CD14-positive monocyte (primary cell): ENCODE data around the gene RUFY2. TPM values are rescaled to one million over a fixed set of nuclear protein-coding genes. Genes with fewer than 3 reads are reported as not detected.

Experiments used
- DNase-seq, 3 donors: peaks; one replicate each; pipeline ENCODE4 v3.0.0-alpha.2; 2011 to 2022
- H2AFZ ChIP-seq: 2 replicates; pipeline ENCODE4 v1.6.0; 2012; ENCODE audit warnings: mild to moderate bottlenecking, low read depth, low read length, inconsistent platforms; ENCODE audit not compliant: insufficient read depth, poor library complexity, severe bottlenecking
- H3K27ac ChIP-seq, 2 donors: 1 replicate in 1 of 2; 2 replicates in 1 of 2; pipeline ENCODE4 v1.5.1; 2012 to 2013; ENCODE audit warnings: low read length in 2 of 2, control low read depth in 1 of 2, inconsistent platforms in 1 of 2, low read depth in 1 of 2, mild to moderate bottlenecking in 1 of 2
- H3K27me3 ChIP-seq, 2 donors: one replicate each; pipeline versions ENCODE4 v1.6.0 to v1.6.1; 2011 to 2013; ENCODE audit warnings: low read length in 2 of 2; ENCODE audit not compliant: control insufficient read depth in 2 of 2, insufficient read depth in 2 of 2
- H3K36me3 ChIP-seq, 2 donors: replicated peaks in 1 of 2; 1 replicate in 1 of 2; 2 replicates in 1 of 2; pipeline versions ENCODE4 v1.5.1 to v1.6.1; 2012 to 2013; ENCODE audit warnings: low read length in 2 of 2, control low read depth in 1 of 2, inconsistent platforms in 1 of 2, mild to moderate bottlenecking in 1 of 2; ENCODE audit not compliant: insufficient read depth in 2 of 2, control insufficient read depth in 1 of 2
- H3K4me1 ChIP-seq, 2 donors: 1 replicate in 1 of 2; 2 replicates in 1 of 2; pipeline versions ENCODE4 v1.5.1 to v1.6.1; 2012 to 2013; ENCODE audit warnings: low read length in 2 of 2, control low read depth in 1 of 2, inconsistent platforms in 1 of 2, mild to moderate bottlenecking in 1 of 2, moderate library complexity in 1 of 2; ENCODE audit not compliant: insufficient read depth in 2 of 2, control insufficient read depth in 1 of 2
- H3K4me2 ChIP-seq: replicated peaks from 2 replicates; pipeline ENCODE3; 2012; ENCODE audit warnings: low read length, moderate library complexity, mild to moderate bottlenecking; ENCODE audit not compliant: poor library complexity, severe bottlenecking; ENCODE audit errors: extremely low read depth
- H3K4me3 ChIP-seq, 3 experiments: fragments of 200-600 bp in 1 of 3; sonication (generic) in 1 of 3; replicated peaks in 1 of 3; 1 replicate in 2 of 3; 2 replicates in 1 of 3; pipeline ENCODE4 v1.5.1; 2011 to 2013; ENCODE audit warnings: low read length in 3 of 3, mild to moderate bottlenecking in 3 of 3, control low read depth in 2 of 3, low read depth in 2 of 3, inconsistent platforms in 1 of 3, moderate library complexity in 1 of 3
- H3K79me2 ChIP-seq: 2 replicates; pipeline ENCODE4 v1.6.0; 2012; ENCODE audit warnings: mild to moderate bottlenecking, control low read depth, inconsistent platforms, low read length, moderate library complexity; ENCODE audit not compliant: insufficient read depth
- H3K9ac ChIP-seq: 2 replicates; pipeline ENCODE4 v1.6.0; 2017; ENCODE audit warnings: low read length, mild to moderate bottlenecking; ENCODE audit not compliant: insufficient read depth, poor library complexity, severe bottlenecking
- H3K9me3 ChIP-seq, 2 donors: replicated peaks in 1 of 2; 1 replicate in 1 of 2; 2 replicates in 1 of 2; pipeline versions ENCODE4 v1.5.1 to v1.6.1; 2012 to 2013; ENCODE audit warnings: low read length in 2 of 2, control low read depth in 1 of 2; ENCODE audit not compliant: control insufficient read depth in 1 of 2, insufficient read depth in 1 of 2
- H4K20me1 ChIP-seq: 2 replicates; pipeline ENCODE4 v1.6.0; 2012; ENCODE audit warnings: mild to moderate bottlenecking, low read length, control low read depth, moderate library complexity; ENCODE audit not compliant: insufficient read depth
- H3K27ac Mint-ChIP-seq, 7 donors: one replicate each; pipeline ENCODE4 v1.8.0; 2020; ENCODE audit warnings: mild to moderate bottlenecking in 7 of 7, mixed read lengths in 7 of 7, moderate library complexity in 6 of 7, inconsistent platforms in 2 of 7
- H3K27me3 Mint-ChIP-seq, 3 donors: one replicate each; pipeline ENCODE4 v1.8.0; 2021 to 2022; ENCODE audit warnings: low read depth in 3 of 3, mild to moderate bottlenecking in 3 of 3, mixed read lengths in 3 of 3, moderate library complexity in 3 of 3, inconsistent platforms in 1 of 3
- H3K36me3 Mint-ChIP-seq, 2 donors: one replicate each; pipeline ENCODE4 v1.8.0; 2020; ENCODE audit warnings: mixed read lengths in 2 of 2, inconsistent platforms in 1 of 2, mild to moderate bottlenecking in 1 of 2
- H3K4me1 Mint-ChIP-seq: one replicate; pipeline ENCODE4 v1.8.0; 2020; ENCODE audit warnings: mild to moderate bottlenecking, mixed read lengths
- H3K4me3 Mint-ChIP-seq, 2 donors: one replicate each; pipeline ENCODE4 v1.8.0; 2020; ENCODE audit warnings: mild to moderate bottlenecking in 2 of 2, mixed read lengths in 2 of 2, moderate library complexity in 1 of 2
- H3K9me3 Mint-ChIP-seq, 7 donors: one replicate each; pipeline ENCODE4 v1.8.0; 2020 to 2022; ENCODE audit warnings: mixed read lengths in 7 of 7, mild to moderate bottlenecking in 6 of 7, moderate library complexity in 6 of 7, inconsistent platforms in 2 of 7
- CTCF ChIP-seq: fragments of 200-600 bp; IDR thresholded peaks from one replicate; pipeline ENCODE4 v1.8.0; 2022; ENCODE audit warnings: antibody characterized with exemption, mild to moderate bottlenecking
- WGBS: methylation state at CpG from one replicate; pipeline ENCODE4 v1.1.5; 2013; ENCODE audit warnings: missing lambda C conversion rate; ENCODE audit not compliant: insufficient coverage; 5-methylcytosine and 5-hydroxymethylcytosine counted together
- intact Hi-C, 2 donors: fragments of 100-400 bp; cut with micrococcal nuclease; formaldehyde crosslinking; loops; one replicate each; pipeline versions ENCODE4 v1.15.0 to v1.15.1; 2023
- polyA plus RNA-seq, 3 donors: library from polyadenylated mRNA; depleted of rRNA in 1 of 3; unstranded in 2 of 3; stranded (reverse) in 1 of 3; fragments of 300-500 nt in 2 of 3; fragments of >200 nt in 1 of 3; fragmentation: Illumina TruSeq in 2 of 3; gene quantifications; 1 replicate in 2 of 3; 2 replicates in 1 of 3; pipeline ENCODE4 v1.2.3, GENCODE V29; 2012 to 2021

RUFY2 gene
- polyA plus RNA-seq, 3 donors = 2.8 to 3.9 (median 3.3) TPM

DNA sequence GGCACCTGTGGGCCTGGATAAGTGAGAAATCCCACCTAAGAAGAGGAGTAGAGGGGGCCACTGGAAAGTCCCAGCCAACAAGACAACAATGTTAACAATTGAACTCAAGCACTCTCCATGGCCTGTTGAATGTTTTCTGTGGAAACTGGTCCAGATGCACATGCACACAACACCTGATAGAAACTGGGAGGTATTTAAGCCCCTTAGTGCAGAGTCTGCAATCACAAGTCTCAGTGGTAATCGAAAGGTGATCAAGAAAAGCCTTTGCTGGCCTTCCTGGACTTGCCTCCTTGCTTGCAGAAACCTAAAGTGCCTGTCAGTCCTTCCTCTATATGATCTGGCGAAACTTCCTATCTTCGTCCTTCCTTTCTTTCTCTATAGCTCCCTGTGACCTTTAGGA lies 105.8 kb downstream of the RUFY2 start:
- Histone ChIP-seq H3K9ac (no peak overlapping the region), H3K4me3 (peak overlapping the region in 1 of 3 experiments; percentile 20), H3K27ac (peak overlapping the region; percentile 22 to 77), H3K79me2 (no peaks in the 10 kb centered on the region), H2AFZ (peak overlapping the region; percentile 68), H3K4me2 (peak overlapping the region; percentile 63), H4K20me1 (no peaks in the 10 kb centered on the region), H3K4me1 (peaks cover 25 to 26% of the 10 kb centered on the region in 2 donors), H3K27me3 (no peaks in the 10 kb centered on the region), H3K9me3 (no peaks in the 10 kb centered on the region), H3K36me3 (no peaks in the 10 kb centered on the region)
- intact Hi-C loops = loop anchor here (5.0 kb wide), 1 partner anchor 89 kb away; no protein-coding TSS in a partner anchor
- Mint-ChIP-seq H3K27ac (peak overlapping the region in 6 of 7 donors; percentile 46 to 88 (median 86)), H3K4me3 (peak overlapping the region; percentile 12 to 65), H3K36me3 (peaks cover 0 to 2% of the 10 kb centered on the region in 2 donors), H3K9me3 (no peaks in the 10 kb centered on the region), H3K4me1 (peaks cover 24% of the 10 kb centered on the region), H3K27me3 (peaks cover 0 to 2% (median 0%) of the 10 kb centered on the region in 3 donors)
- 71% methylated on average over 1 of the region's 3 CpGs for WGBS
- TF ChIP-seq CTCF = no peak
- peak in 1 of 3 donors; percentile 12 for DNase-seq

- no peak overlapping the region for H3K9ac ChIP-seq
- H3K4me3 ChIP-seq = no peak overlapping the region
- no peak for TF ChIP-seq CTCF
- no peaks in the 10 kb centered on the region for H3K79me2 ChIP-seq
- no peaks in the 10 kb centered on the region for H3K9me3 ChIP-seq
- Mint-ChIP-seq H3K36me3 (peaks cover 0 to 2% of the 10 kb centered on the region in 2 donors), H3K4me3 (no peak overlapping the region), H3K27ac (peak overlapping the region in 1 of 7 donors; percentile 1), H3K9me3 (no peaks in the 10 kb centered on the region), H3K4me1 (peaks cover 23% of the 10 kb centered on the region), H3K27me3 (peaks cover 0 to 2% (median 2%) of the 10 kb centered on the region in 3 donors)
- H3K36me3 ChIP-seq = no peaks in the 10 kb centered on the region
- H3K27me3 ChIP-seq = no peaks in the 10 kb centered on the region
- peaks cover 23 to 24% of the 10 kb centered on the region in 2 donors for H3K4me1 ChIP-seq
- H3K27ac ChIP-seq = no peak overlapping the region
- intact Hi-C loops = no loop called here
- H4K20me1 ChIP-seq = no peaks in the 10 kb centered on the region
- no peak overlapping the region for H2AFZ ChIP-seq
- H3K4me2 ChIP-seq = no peak overlapping the region
- WGBS = 87% methylated on average over 5 of the region's 9 CpGs
- no peak for DNase-seq
Measured at GRCh38 chr10:68296843-68297663, 110.0 kb downstream of the RUFY2 start.

Other genes starting within 250 kb of the RUFY2 start
- not detected for gene ATOH7, start 175.2 kb downstream of the RUFY2 start, polyA plus RNA-seq
- 10 to 100 TPM; 36.6 to 86.0 (median 71.6) TPM for gene HNRNPH3, start 75.2 kb downstream of the RUFY2 start, polyA plus RNA-seq
- gene PBLD, start 74.3 kb downstream of the RUFY2 start, polyA plus RNA-seq = 1 to 10 TPM; 1.5 to 3.4 (median 2.5) TPM
- under 1 TPM; 0.08 to 0.99 (median 0.18) TPM for gene DNA2, start 64.7 kb upstream of the RUFY2 start, polyA plus RNA-seq
- 1 to 10 TPM; 7.0 to 9.6 (median 9.1) TPM for gene SLC25A16, start 120.2 kb upstream of the RUFY2 start, polyA plus RNA-seq
- gene TET1, start 153.1 kb upstream of the RUFY2 start, polyA plus RNA-seq = under 1 TPM; 0.01 to 0.08 (median 0.06) TPM